Measurements from ENCODE around the gene PTK7. TPM values are rescaled to one million over a fixed set of nuclear protein-coding genes. Genes with fewer than 3 reads are reported as not detected.

Gene PTK7
- total and polyA plus RNA-seq, 2 donors from 2014 or later, result 26.0 to 55.2 TPM

DNA sequence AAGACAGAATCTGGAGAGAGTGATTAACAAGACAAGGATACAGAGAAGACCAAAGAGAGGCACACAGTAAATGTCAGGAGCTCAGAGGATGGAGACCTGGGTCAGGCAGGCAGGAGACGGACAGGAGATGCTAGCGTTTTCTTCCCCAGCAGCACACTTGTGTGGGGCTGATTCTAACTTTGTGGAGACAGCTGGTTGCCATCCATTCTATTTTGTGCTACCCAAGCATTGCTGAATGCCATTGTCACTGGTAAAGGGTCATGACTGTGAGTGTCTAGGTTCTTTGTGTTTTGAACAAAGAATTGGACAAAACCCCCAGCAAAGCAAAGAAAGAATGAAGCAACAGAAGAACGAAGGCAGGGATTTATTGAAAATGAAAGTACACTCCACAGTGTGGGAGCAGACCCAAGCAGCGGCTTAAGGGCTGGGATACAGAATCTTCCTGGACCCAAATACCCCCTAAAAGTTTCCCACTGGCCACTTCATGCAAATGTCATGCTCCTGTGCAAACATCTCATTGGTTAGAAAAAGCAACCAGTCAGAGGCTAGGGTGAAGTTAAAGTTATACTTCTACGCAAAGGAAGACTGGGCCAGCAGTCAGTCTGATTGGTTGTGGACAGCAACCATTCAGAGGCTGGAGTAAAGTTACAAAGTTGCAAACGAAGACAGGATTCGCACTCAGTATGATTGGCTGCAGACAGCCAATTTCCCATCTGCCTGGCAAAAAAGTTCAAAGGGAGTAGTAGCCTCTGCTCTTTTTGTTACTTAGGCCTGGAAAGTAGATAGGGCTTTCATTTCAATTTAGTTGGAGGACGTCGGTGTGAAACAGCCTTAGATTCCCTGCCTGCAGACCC is 17.5 kb downstream of the PTK7 start:
- TF ChIP-seq, protein P1, sequence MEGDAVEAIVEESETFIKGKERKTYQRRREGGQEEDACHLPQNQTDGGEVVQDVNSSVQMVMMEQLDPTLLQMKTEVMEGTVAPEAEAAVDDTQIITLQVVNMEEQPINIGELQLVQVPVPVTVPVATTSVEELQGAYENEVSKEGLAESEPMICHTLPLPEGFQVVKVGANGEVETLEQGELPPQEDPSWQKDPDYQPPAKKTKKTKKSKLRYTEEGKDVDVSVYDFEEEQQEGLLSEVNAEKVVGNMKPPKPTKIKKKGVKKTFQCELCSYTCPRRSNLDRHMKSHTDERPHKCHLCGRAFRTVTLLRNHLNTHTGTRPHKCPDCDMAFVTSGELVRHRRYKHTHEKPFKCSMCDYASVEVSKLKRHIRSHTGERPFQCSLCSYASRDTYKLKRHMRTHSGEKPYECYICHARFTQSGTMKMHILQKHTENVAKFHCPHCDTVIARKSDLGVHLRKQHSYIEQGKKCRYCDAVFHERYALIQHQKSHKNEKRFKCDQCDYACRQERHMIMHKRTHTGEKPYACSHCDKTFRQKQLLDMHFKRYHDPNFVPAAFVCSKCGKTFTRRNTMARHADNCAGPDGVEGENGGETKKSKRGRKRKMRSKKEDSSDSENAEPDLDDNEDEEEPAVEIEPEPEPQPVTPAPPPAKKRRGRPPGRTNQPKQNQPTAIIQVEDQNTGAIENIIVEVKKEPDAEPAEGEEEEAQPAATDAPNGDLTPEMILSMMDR (IDR thresholded peaks at IDR 0.05; ENCODE audit: borderline replicate concordance, extremely low read depth, insufficient read depth), result no peak
- no peaks in the 10 kb centered on the region for H3K9me3 ChIP-seq (ENCODE audit: control insufficient read depth in 2 of 3, insufficient read depth in 1 of 3, low read length in 3 of 3)
- intact Hi-C loops (cut with DNase I), result no loop called here
- H3K4me1 ChIP-seq (ENCODE audit: control insufficient read depth in 2 of 3, insufficient read depth in 2 of 3, low read depth in 1 of 3, low read length in 3 of 3), result peaks cover 20% of the 10 kb centered on the region in 3 donors
- FAIRE-seq (no peak), DNase-seq (peak in 1 of 5 donors; percentile 32)
- peak overlapping the region in 2 of 3 donors; percentile 0 to 12 for H3K9ac ChIP-seq (ENCODE audit: low read length in 3 of 3)
- H3K27ac ChIP-seq (ENCODE audit: low read depth in 2 of 2, low read length in 2 of 2), result peak overlapping the region in 1 of 2 donors; percentile 24
- H3K27me3 ChIP-seq (ENCODE audit: control insufficient read depth, insufficient read depth, low read length), result no peaks in the 10 kb centered on the region
- H3K36me3 ChIP-seq (ENCODE audit: control insufficient read depth in 2 of 3, insufficient read depth in 3 of 3, low read length in 3 of 3), result no peaks in the 10 kb centered on the region
- H3K4me3 ChIP-seq (ENCODE audit: low read length in 3 of 3), result peak overlapping the region in 2 of 3 donors; percentile 40 to 63

DNA sequence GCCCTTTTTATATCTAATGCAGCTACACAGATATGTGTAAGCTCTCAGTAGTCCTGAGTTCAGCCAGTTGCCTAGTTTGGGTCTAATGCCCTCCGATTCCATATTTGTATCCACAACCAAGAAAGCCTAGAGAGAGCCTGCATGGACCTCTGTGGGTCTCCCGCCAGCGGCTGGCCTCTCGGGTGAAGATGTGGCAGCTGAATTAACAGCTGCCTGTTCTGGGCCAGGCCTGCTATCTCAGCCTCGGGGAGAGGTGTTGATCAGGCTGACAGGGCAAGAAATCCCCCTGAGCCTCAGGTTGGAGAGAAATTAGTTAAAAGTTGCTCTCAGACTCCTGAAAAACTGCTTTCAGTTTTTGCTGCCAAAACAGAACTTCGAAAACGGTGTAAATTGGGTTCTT is 19.8 kb downstream of the PTK7 start:
- peak overlapping the region in 1 of 3 donors; percentile 40 for H3K9ac ChIP-seq (ENCODE audit: low read length in 3 of 3)
- DNase-seq (peak in 2 of 5 donors; percentile 36 to 59), FAIRE-seq (no peak)
- peak overlapping the region; percentile 29 to 33 for H3K27ac ChIP-seq (ENCODE audit: low read depth in 2 of 2, low read length in 2 of 2)
- H3K36me3 ChIP-seq (ENCODE audit: control insufficient read depth in 2 of 3, insufficient read depth in 3 of 3, low read length in 3 of 3), result no peaks in the 10 kb centered on the region
- peaks cover 6 to 20% (median 18%) of the 10 kb centered on the region in 3 donors for H3K4me1 ChIP-seq (ENCODE audit: control insufficient read depth in 2 of 3, insufficient read depth in 2 of 3, low read depth in 1 of 3, low read length in 3 of 3)
- peak overlapping the region in 1 of 3 donors; percentile 21 for H3K4me3 ChIP-seq (ENCODE audit: low read length in 3 of 3)
- TF ChIP-seq, protein P1 (IDR thresholded peaks at IDR 0.05; ENCODE audit: borderline replicate concordance, extremely low read depth, insufficient read depth), result no peak
- no peaks in the 10 kb centered on the region for H3K9me3 ChIP-seq (ENCODE audit: control insufficient read depth in 2 of 3, insufficient read depth in 1 of 3, low read length in 3 of 3)
- intact Hi-C loops (cut with DNase I), result no loop called here
- no peaks in the 10 kb centered on the region for H3K27me3 ChIP-seq (ENCODE audit: control insufficient read depth, insufficient read depth, low read length)

DNA sequence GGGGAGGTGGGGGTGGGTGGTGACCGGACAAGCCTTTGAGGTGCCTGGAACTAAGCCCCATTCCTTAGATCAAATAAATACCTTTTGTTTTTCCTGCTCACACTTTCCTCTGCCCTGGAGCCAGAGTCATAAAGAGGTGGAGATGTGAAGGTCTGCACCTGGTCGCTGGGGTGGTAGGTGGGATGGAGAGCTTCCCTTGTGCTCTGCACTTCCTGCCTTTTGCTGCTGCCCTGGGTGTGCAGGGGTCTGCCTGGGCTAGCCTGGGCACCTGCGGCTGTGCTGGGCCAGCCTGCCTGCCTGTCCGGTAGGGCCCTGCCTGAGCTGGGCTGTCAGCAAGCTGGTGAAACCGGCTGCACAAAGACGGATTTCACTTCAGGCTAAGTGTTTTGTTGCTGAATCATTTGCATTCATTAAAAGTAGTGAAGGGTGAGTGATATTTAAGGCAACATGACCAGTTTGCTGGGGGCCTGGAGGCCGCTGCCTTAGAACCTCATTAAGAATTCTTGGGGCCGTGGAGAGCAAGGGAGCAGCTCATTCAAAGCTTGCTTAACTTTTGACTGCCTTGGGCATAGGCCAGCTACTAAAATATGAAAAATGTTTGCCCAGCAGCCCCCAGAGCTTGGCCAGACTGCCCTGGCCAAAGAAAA is 20.5 kb downstream of the PTK7 start:
- Histone ChIP-seq H3K27ac (ENCODE audit: low read depth in 2 of 2, low read length in 2 of 2) (peak overlapping the region; percentile 11 to 33), H3K27me3 (ENCODE audit: control insufficient read depth, insufficient read depth, low read length) (no peaks in the 10 kb centered on the region), H3K9me3 (ENCODE audit: control insufficient read depth in 2 of 3, insufficient read depth in 1 of 3, low read length in 3 of 3) (no peaks in the 10 kb centered on the region), H3K36me3 (ENCODE audit: control insufficient read depth in 2 of 3, insufficient read depth in 3 of 3, low read length in 3 of 3) (no peaks in the 10 kb centered on the region), H3K9ac (ENCODE audit: low read length in 3 of 3) (peak overlapping the region in 1 of 3 donors; percentile 40), H3K4me3 (ENCODE audit: low read length in 3 of 3) (peak overlapping the region in 1 of 3 donors; percentile 21), H3K4me1 (ENCODE audit: control insufficient read depth in 2 of 3, insufficient read depth in 2 of 3, low read depth in 1 of 3, low read length in 3 of 3) (peaks cover 6 to 20% (median 18%) of the 10 kb centered on the region in 3 donors)
- peak; percentile 72 to 88 (median 84) for DNase-seq
- intact Hi-C loops (cut with DNase I), result no loop called here
- TF ChIP-seq, protein P1 (IDR thresholded peaks at IDR 0.05; ENCODE audit: borderline replicate concordance, extremely low read depth, insufficient read depth), result no peak
- no peak for FAIRE-seq
